Measurements from ENCODE around the gene FOXN4. TPM values are rescaled to one million over a fixed set of nuclear protein-coding genes. Genes with fewer than 3 reads are reported as not detected.
A peak's percentile ranks its signal among the peaks of the same experiment; 100 is the strongest.

FOXN4 gene
- total and polyA plus RNA-seq, 9 of the 15 experiments (the other 6 are each of a cell fraction or from before 2014, with no cell fraction given) = not detected

DNA sequence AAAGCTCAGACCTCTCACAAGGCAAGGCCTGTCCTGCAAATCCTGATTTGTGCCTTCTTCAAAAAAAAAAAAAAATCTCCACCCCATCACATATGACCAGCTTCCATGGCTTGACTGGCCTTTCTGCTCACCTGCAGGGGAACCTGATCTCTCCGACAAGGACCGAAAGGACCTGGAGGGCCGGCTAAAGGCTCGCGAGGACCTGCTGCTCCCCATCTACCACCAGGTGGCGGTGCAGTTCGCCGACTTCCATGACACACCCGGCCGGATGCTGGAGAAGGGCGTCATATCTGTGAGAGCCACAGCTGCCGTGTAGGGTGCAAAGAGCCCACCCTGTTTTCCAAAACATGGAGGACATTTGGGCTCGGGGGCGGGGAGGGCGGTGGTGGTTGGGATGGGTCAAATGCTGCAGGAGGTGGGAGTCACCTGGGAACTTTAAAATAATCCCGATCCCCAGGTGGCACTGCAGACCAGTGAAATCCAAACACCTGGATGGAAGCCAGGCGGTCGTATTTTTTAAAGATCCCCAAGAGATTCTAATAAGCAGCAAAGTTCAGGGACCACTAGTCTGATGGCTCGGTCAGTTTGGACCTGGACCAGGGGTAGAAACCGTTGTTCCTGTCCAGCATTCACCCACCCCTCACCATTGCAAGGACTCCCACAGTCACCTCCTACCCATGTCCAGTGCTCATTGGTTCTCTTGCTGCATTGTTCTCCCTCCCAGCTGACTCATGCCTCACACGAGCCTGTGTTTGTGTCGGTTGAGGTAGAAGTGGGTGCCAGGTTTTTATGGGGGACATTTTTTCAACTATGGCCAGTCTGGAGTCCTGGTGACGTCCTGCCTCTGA is 44.8 kb downstream of the FOXN4 start (continued):
- TF ChIP-seq ZNF445 (CRISPR knock-in tag; IDR thresholded peaks at IDR 0.05; ENCODE audit: low read depth) = no peak
- TF ChIP-seq SMC3 (conservative IDR thresholded peaks at IDR 0.05; ENCODE audit: insufficient read depth, low read depth, low read length) = peak; percentile 94
- peak; percentile 77 for TF ChIP-seq NFIC (IDR thresholded peaks at IDR 0.05)
- TF ChIP-seq YY1 (IDR thresholded peaks at IDR 0.05; ENCODE audit: borderline replicate concordance in 1 of 3, control insufficient read depth in 1 of 3, extremely low read depth in 1 of 3, insufficient read depth in 3 of 3, insufficient read length in 1 of 3, insufficient replicate concordance in 2 of 3, low read depth in 1 of 3, low read length in 2 of 3) = peak in 2 of 3 experiments; percentile 60 to 73
- TF ChIP-seq, protein P1, sequence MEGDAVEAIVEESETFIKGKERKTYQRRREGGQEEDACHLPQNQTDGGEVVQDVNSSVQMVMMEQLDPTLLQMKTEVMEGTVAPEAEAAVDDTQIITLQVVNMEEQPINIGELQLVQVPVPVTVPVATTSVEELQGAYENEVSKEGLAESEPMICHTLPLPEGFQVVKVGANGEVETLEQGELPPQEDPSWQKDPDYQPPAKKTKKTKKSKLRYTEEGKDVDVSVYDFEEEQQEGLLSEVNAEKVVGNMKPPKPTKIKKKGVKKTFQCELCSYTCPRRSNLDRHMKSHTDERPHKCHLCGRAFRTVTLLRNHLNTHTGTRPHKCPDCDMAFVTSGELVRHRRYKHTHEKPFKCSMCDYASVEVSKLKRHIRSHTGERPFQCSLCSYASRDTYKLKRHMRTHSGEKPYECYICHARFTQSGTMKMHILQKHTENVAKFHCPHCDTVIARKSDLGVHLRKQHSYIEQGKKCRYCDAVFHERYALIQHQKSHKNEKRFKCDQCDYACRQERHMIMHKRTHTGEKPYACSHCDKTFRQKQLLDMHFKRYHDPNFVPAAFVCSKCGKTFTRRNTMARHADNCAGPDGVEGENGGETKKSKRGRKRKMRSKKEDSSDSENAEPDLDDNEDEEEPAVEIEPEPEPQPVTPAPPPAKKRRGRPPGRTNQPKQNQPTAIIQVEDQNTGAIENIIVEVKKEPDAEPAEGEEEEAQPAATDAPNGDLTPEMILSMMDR (IDR thresholded peaks at IDR 0.05 in 2 of 3, conservative IDR thresholded peaks at IDR 0.05 in 1 of 3; ENCODE audit: insufficient read depth in 2 of 3, low read depth in 1 of 3, low read length in 3 of 3) = peak; percentile 86 to 92 (median 88)
- peak; percentile 51; the same call in 1 of the 2 replicates for TF ChIP-seq JUND (IDR thresholded peaks at IDR 0.05; ENCODE audit: borderline replicate concordance, low read depth, low read length)
- no peak; the same call in 2 of the 3 replicates for TF ChIP-seq JUND (tag; IDR thresholded peaks at IDR 0.05; ENCODE audit: borderline replicate concordance, low read depth, low read length)
- TF ChIP-seq BRD9 (IDR thresholded peaks at IDR 0.05; ENCODE audit: low read depth, partially characterized antibody) = no peak
- TF ChIP-seq ZKSCAN1 (IDR thresholded peaks at IDR 0.05; ENCODE audit: low read depth, low read length) = no peak
- no peak for TF ChIP-seq FOXP1 (CRISPR knock-in tag; IDR thresholded peaks at IDR 0.05)
- TF ChIP-seq TGIF2 (CRISPR knock-in tag; IDR thresholded peaks at IDR 0.05) = no peak
- TF ChIP-seq STAG1 (CRISPR knock-in tag; IDR thresholded peaks at IDR 0.05; ENCODE audit: borderline replicate concordance) = peak; percentile 71; the same call in 1 of the 2 replicates
- TF ChIP-seq SLC30A9 (CRISPR knock-in tag; IDR thresholded peaks at IDR 0.05) = no peak
- no peak for TF ChIP-seq ZKSCAN8 (CRISPR knock-in tag; IDR thresholded peaks at IDR 0.05)
- peak; percentile 65 to 83 for TF ChIP-seq RAD21 (CRISPR knock-in tag; conservative IDR thresholded peaks at IDR 0.05 in 1 of 2, IDR thresholded peaks at IDR 0.05 in 1 of 2)
- TF ChIP-seq ATF7 (IDR thresholded peaks at IDR 0.05) = no peak
